CD4-positive, alpha-beta T cell treated with Interleukin-4 for 1 hour (primary cell): ENCODE data around the gene DAPK3.
"Not testable (repeated sequence)": the region's sequence is repeated elsewhere in the genome, so short reads cannot be mapped to it uniquely, and the experiment has no call there.

Experiments used
- DNase-seq, 2 donors: peaks; one replicate each; pipeline ENCODE4 v3.0.0-alpha.2; 2020 to 2022

DAPK3 gene

DNA sequence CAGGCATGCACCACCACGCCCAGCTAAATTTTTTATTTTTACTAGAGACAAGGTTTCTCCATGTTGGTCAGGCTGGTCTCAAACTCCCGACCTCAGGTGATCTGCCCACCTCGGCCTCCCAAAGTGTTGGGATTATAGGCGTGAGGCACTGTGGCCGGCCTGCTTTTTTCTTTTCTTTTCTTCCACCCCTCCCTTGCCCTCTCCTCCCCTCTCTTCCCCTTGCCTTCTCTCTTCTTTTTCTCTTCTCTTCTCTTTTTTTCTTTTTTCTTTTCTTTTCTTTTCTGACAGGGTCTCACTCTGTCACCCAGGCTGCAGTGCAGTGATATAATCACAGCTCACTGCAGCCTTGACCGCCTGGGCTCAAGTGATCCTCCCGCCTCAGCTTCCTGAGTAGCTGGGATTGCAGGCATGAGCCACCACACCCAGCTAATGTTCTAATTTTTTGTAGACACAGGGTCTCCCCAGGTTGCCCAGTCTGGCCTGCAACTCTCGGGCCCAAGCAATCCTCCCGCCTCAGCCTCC lies 18.1 kb downstream of the DAPK3 start:
- DNase-seq, result not testable (repeated sequence)

DNA sequence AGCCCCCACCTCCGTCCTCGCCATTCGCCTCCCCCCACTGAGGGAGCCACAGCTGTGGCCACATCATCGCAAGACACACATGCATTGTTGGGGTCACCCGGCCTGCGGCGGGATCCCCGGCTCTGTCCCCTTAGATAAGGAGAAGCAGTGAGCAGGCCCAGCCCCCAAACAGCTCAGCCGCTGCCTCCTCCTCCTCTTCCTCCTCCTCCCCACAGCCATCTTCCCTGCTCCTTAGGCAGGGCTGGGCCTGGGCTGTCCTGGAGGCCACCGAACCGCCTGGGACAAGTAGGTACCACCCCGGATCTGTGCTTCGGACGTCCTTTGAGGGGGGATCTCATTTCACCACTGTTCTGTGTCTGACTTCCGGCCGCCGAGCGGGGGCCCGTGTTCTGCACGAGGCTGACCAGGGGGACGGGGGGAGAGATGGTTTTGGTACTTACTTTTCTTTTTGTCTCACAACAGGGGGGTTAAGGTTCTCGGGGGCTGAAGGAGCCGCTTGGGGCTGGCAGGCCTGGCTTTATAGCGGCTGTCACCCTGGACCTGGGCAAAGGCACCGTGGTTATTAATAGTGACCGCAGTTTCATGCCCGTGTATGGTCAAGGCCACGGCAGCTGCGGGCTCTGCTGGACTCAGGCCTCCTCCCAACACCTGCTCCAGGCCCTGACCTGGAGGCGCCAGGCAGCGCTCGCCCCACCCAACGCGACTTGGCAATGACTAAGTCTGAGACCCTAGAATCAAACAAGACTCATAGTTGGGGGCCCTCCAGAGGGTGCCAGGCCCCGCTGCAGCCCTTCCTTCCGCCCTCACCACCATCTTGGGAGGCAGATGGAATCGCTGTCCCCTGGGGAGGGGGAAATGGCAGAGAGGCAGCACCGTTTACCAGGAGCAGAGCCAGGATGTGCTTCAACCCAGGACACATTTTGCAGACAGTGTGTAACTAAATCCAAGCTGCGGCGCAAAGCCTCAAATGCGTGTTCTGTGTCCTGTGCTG lies 19.7 kb downstream of the DAPK3 start:
- DNase-seq, result no peak

DNA sequence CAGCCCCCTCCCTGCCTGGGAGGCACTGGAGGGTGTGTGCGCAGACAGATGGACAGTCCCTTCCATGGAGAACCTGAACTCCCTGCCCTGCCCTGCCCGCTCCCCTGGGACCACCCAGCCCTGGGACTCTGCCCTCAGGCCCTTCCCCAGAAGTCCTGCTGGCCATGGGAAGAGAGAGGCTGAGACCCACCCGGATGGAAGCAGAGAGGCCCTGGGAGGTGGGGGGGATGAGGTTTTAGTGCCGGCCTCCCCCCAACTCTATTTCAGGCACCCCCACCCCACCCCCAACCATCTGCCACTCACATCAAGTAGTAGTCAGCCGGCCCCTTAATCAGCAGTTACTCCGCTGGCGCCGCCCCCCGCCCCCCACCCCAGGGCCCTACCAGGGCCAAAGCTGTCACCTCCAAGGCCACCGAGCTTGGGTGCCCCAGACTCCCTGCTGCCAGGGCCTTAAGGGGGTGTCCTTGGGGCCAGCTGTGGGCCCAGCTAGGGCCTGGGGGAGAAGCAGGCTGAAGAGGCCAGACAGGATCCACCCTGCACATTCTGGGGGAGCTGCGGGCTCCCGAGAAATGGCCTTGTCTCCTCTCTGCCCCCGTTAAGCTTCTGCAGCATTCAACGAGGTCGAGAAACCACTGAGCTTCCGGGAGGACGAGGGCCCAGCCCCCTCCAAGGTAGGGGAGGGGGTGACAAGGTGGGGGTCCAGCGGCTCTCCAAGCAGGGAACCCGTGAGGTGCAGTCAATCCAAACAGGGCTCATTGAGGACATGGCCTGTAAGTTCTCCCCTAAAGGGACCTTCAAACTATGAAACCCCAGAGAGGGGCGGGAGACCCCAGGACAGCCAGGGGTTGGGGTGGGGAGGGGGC lies 20.7 kb downstream of the DAPK3 start:
- DNase-seq, result no peak

DNA sequence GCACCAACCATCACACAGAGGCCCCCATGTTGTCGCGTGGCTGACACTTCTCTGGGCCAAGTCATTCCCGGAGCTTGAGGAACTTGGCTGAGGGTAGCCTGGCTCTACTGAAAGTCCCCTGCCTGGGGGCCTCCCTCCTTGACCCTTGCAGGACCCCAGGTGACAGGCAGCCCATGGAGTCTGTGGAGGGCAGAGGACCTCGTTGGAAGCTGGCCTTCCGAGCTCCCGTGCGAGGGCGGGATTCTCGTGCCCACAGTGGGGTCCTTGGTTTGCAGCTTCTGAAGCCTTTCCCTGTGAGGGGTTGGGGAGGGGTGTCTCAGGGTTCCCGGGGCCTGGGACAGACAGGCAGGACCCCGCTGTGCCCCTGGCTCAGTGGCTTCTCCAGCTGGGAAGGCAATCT lies 21.6 kb downstream of the DAPK3 start:
- no peak for DNase-seq

DNA sequence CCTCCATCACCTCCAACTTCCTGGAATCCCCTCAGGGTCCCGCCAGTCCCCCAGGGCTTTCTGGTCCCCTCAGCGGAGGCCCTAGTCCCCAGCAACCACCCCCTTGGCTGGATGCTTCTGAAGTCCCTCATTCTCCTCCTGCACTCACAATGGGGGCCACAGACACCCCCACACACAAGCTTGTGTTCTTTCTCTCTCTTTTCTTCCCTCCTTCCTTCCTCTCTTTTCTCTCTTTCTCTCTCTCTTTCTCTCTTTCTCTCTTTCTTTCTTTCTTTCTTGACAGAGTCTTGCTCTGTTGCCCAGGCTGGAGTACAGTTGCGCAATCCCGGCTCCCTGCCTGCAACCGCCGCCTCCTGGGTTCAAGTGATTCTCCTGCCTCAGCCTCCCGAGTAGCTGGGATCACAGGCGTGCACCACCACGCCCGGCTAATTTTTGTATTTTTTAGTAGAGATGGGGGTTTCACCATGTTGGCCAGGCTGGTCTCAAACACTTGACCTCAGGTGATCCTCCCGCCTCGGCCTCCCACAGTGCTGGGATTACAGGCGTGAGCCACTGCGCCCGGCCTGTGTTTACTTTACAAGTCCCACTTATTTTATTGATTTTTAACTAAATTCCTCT lies 23.5 kb downstream of the DAPK3 start:
- DNase-seq, result not testable (repeated sequence)

DNA sequence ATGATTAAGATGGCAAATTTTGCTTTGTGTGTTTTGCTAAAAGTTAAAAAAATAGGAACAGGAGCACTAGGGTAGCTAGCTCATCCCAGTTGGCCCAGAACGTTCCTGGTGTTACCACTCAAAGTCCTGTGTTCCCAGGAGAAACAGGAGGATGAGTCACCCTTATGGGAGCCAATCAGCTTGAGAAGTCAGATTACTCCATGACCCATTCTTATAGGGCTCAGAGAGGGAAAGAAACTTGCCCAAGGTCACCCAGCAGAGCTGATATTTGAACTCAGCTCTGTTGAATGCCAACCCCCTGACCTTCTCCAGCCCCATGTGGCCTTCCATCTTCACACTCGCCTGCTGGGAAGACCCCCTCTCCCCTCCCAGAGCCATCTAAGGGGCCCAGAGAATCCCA lies 25.1 kb downstream of the DAPK3 start:
- no peak for DNase-seq

DNA sequence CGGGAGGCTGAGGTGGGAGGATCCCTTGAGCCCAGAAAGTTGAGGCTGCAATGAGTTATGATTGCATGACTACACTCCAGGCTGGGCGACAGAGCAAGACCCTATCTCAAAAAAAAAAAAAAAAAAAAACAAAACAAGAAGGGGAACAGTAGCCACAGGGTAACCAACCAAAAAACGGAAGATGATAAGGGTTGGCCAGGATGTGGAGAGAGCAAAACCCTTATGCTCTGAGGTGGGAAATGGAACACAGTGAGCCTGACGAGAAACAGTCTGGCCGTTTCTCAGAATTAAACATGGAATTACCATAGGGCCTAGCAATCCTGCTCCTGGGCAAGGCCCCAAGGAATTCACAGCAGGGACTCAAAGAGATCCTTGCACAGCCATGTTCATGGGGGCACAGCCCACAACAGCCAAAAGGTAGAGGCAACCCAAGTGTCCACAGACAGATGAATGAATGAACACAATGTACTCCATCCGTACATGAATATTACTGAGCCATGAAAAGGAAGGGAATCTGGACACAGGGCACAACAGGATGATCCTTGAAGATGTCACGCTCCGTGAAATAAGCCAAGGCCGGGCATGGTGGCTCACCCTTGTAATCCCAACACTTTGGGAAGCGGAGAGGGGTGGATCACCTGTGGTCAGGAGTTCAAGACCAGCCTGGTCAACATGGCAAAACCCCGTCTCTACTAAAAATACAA lies 26.7 kb downstream of the DAPK3 start:
- no peak for DNase-seq

DNA sequence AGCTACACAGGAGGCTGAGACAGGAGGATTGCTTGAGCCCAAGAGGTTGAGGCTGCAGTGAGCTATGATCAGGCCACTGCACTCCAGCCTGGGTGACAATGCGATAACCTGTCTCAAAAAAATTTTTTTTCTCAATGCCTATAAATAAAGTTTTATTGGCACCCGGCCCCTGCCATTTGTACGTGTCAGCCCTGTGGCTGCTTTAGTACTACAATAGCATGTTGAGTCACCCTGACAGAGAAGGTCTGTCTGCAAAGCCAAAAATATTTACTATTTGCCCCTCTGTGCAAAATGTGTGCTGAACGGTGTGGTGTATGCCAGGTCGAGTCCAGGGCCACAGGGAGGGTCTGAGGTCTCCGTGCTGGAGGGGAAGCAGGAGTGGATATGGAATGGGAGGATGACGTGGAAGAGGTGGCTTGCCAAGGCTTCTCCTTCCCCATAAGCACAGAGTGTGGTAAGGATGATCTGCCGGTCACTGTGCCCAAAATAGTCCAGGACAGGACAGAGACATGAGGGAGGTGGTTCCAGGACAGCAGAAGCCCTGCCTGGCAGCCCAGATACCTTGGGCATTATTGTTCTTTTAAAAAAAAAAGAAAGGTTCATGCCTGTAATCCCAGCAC lies 28.0 kb downstream of the DAPK3 start:
- DNase-seq, result no peak

DNA sequence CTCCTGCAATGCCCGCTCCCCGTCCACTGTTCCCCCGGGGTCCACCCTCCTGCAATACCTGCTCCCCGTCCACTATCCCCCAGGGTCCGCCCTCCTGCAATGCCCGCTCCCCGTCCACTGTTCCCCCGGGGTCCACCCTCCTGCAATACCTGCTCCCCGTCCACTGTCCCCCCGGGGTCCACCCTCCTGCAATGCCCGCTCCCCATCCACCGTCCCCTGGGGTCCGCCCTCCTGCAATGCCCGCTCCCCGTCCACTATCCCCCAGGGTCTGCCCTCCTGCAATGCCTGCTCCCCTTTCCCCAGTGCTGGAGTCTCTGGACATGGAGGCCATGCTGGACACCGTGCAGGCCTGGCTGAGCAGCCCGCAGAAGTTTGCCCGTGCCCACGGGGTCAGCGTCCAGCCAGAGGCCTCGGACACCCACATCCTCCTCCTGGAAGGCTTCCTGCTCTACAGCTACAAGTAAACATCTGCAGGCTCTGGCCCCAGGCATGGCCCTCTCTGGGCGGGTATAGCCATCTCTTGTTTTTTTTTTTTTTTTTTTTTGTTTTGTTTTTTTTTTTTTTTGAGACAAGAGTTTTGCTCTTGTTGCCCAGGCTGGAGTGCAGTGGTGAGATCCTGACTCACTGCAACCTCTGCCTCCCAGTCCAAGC lies 32.5 kb downstream of the DAPK3 start:
- DNase-seq, result not testable (repeated sequence)

DNA sequence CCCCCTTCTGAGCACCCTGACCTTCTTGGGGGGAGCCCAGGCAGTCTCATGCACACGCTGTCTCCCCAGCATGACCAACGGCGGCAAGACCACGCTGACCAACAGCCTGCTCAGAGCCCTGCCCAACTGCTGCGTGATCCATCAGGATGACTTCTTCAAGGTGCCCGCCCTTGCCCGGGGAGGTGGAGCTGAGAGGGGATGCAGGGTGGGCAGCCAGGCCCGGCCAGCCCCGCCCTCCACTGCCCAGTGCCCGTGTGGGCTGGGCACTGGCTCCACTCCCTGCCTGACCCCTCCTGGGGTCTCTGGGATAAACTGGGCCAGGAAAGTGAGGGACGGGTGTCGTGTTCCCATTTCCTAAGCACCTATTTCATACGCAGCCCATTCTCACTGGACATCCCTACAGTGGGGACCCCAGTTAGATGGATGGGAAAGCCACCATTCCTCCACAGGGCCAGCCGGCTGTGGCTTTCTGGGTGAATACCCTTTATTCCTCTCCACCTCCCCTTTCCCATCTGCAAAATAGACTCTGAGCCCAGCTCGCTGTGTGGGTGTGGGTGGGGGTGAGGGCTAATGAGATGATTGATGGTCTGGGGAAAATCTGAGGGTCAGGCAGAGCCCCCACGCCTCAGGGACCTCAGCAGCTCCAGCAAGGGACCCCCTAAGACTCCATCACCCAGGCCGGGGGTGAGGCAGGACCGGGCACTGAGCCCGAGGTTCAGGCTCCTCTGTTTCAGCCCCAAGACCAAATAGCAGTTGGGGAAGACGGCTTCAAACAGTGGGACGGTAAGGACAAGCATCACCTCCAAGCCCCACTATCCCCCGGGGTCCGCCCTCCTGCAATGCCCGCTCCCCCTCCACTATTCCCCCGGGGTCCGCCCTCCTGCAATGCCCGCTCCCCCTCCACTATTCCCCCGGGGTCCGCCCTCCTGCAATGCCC lies 34.1 kb downstream of the DAPK3 start:
- DNase-seq, result no peak

DNA sequence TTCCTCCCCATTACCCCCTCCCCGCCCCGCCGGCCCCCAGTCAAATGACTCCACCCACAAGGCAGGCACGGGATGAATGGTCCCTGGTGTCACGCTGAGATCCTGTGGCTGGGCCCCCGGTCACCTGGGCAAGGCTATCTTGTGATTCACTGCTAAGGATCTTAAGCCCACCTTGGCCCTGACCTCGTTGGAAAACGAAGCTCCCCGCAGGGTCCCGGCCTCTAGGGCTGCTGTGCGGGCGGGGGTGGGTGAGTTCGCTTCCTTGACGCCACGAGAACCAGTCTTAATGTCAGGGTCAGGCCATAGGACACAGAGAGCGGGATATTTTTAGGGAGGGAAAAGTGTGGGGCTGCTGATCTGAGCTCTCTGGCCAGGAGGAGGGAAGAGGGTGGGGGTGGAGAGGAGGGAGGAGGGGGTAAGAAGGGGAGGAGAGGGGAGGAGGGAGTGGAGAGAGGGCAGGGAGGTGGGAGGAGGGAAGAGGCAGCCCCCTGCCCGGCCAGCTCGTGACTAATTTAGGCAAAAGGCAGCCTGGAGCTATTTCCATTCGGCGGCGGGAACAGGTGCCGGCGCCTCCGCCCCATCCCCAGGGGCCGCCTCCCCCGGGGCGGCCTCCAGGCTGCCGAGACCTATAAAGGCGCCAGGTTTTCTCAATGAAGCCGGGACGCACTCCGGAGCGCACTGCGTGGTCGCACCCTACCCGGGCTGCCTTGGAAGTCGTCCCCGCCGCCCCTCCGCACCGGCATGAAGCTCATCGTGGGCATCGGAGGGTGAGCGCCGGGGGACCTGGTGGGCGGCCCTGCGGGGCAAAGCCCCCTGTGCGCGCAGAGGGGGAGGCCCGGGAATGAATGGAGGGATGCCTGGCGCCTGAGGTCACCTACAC lies 37.7 kb downstream of the DAPK3 start, which contains the start of gene NMRK2:
Gene NMRK2 (plus strand): TSS at position 139 of the 880 bp plus-strand sequence. CDS start 603 bp downstream, at position 742.
- DNase-seq, result no peak

DNA sequence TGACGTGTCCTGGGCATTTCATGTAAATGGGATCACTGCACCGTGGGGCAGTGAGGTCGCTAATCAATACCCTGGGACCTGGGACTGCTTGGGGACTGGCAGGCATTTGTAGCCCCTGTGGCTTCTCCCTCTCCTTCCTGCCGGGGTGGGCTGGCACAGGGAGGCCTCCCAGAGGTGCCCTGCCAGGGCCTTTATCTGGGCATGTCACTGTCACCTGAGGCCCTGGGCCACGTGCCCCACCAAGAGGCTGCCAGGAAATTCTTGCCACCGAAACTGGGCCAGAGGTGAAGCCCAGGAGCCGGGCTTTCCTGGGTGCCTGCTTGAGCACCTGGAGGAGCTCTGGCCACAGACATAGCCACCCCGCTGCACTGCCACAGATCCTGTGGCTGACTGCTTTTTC lies 39.9 kb downstream of the DAPK3 start:
- no peak for DNase-seq

DNA sequence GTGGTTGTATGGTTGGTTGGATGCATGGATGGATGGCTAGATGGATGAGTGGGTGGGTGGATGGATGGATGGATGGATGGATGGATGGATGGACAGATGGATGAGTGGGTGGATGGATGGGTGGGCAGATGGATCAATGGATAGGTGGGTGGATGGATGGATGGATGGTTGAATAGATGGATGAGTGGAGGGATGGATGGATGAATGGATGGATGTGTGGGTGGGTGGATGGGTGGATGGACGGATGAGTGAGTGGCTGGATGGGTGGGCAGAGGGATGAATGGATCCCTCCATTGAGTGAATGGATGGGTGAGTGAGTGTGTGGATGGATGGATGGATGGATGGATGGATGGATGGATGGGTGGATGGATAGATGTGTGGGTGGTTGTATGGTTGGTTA lies 47.0 kb downstream of the DAPK3 start:
- DNase-seq, result no peak

DNA sequence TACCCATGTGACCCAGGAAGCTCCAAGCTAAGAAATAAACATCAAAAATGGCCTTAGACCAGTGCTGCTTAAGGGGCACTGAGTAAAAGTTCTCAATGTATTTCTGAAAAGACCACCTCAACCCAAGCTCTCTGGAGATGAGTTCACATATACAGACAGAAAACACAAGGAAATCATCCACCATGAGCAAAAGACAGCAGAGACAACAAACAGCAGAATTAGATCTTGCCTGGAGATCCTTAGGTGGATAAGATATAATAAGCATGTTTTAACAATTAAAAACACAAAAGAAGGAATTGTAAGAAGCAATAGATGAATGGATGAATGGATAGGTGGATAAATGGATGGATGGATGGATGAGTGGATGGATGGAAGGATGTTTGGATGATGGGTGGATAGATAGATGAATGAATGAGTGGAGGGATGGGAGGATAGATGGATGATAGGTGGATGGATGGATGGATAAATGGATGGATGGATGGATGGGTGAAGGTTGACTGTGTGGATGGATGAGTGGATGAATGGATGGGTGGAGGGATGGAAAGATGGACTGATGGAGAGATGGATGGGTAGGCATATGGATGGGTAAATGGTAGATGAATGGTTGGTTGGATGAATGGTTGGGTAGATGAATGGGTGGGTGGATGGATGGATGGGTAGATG lies 47.7 kb downstream of the DAPK3 start:
- DNase-seq, result no peak

DNA sequence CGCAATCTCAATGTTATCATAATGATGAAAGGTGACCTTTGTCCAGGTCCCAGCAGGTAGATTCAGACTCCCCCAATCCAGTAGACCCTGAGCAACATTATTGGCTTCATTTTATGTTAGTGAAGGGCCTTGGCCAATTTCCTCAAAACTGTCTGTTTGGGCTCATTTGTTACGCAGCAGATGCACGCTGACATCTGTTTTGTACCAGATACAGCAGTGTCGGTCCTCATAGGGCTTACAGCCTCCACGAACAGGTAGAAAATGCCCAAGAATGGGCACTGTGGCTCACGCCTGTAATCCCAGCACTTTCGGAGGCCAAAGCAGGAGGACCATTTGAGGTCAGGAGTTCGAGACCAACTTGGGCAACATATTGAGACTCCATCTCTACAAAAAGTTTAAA lies 51.1 kb downstream of the DAPK3 start:
- no peak for DNase-seq

DNA sequence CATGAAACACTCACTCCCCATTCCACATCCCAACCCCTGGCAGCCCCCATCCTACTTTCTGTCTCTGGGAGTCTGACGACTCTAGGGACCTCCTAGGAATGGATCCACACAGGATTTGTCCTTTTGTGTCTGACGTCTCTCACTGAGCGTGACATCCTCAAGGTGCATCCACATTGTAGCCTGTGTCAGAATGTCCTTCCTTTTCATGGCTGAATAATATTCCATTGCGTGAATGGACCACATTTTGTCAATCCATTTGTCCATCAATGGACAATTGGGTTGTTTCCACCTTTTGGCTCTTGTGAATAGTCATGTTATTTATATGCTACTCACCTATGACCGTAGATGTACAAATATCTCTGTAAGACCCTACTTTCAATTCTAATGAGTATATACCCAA lies 54.9 kb downstream of the DAPK3 start:
- DNase-seq, result no peak

DNA sequence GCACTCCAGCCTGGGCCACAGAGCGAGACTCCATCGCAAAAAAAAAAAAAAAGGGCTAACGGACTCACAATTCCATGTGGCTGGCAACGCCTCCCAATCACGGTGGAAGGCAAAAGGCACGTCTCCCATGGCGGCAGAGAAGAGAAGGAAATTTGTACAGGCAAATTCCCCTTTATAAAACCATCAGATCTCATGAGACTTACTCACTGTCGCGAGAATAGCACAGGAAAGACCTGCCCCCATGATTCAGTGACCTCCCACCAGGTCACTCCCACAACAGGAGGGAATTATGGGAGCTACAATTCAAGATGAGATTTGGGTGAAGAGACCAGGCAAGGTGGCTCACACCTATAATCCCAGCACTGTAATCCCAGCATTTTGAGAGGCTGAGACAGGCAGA lies 56.7 kb downstream of the DAPK3 start:
- no peak for DNase-seq

DNA sequence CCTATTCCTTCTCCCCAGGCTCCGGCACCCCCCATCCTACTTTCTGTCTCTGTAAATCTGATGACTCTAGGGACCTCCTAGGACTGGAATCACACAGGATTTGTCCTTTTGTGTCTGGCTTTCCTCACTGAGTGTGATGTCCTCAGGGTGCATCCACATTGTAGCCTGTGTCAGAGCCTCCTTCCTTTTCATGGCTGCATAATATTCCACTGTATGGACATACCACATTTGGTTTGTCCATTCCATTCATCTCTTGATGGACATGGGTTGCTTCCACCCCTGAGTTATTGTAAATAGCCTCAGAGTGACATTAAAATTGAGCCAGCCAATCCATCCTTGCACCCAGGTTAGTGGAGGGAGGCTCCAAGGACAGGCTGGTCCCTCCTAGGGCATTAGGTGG lies 60.8 kb downstream of the DAPK3 start:
- no peak for DNase-seq
